PC-3 (cell line): Measurements from ENCODE around the gene ZFP36L1. TPM values are rescaled to one million over a fixed set of nuclear protein-coding genes. Genes with fewer than 3 reads are reported as not detected.

Experiments used
- ATAC-seq: fragments of 200-7000 bp; cut with Tn5 transposase; 2 replicates; pipeline ENCODE4 v1.9.1; 2020; ENCODE audit warnings: mild to moderate bottlenecking, moderate library complexity
- Bru-seq: library from RNA; stranded (reverse); fragments of 400-500 nt; gene quantifications from one replicate; lab custom pipeline; 2021; lab: Mats Ljungman, UMichigan
- BruChase-seq, 2 experiments: library from RNA; stranded (reverse); fragments of 400-500 nt; gene quantifications; one replicate each; lab custom pipeline; 2021; lab: Mats Ljungman, UMichigan
- BruUV-seq: library from RNA; stranded (reverse); fragments of 400-500 nt; replicated peaks from 2 replicates; lab custom pipeline; 2021; lab: Mats Ljungman, UMichigan
- CTCF ChIA-PET: fragments of 300-600 bp; sonication (Branson Sonifier 250); formaldehyde crosslinking; loops from one replicate; lab custom pipeline; 2022; ENCODE audit warnings: antibody characterized with exemption; lab: Charles Lee
- POLR2A ChIA-PET: fragments of 300-600 bp; sonication (Branson Sonifier 250); formaldehyde crosslinking; loops from one replicate; lab custom pipeline; 2022; ENCODE audit warnings: antibody characterized with exemption; ENCODE audit not compliant: unreplicated experiment; lab: Charles Lee
- DNase-seq: peaks from one replicate; pipeline ENCODE4 v3.0.0-alpha.2; 2015
- H2AFZ ChIP-seq: fragments of 300-600 bp; sonication (generic); 2 replicates; pipeline ENCODE4 v1.6.0; 2016; ENCODE audit warnings: antibody characterized with exemption, low read length
- H3F3A ChIP-seq: fragments of 300-600 bp; sonication (generic); one replicate; pipeline ENCODE4 v1.6.0; 2017; ENCODE audit warnings: antibody characterized with exemption, low read length, control low read depth, mild to moderate bottlenecking; ENCODE audit not compliant: unreplicated experiment
- H3K27ac ChIP-seq: fragments of 300-600 bp; sonication (generic); 2 replicates; pipeline ENCODE4 v1.5.1; 2016; ENCODE audit warnings: mild to moderate bottlenecking, low read length
- H3K27me3 ChIP-seq: fragments of 300-600 bp; sonication (generic); 2 replicates; pipeline ENCODE4 v1.6.1; 2016; ENCODE audit warnings: low read length, mixed read lengths
- H3K36me3 ChIP-seq: fragments of 300-600 bp; sonication (generic); 2 replicates; pipeline ENCODE4 v1.6.1; 2016; ENCODE audit warnings: low read depth, mixed run types, low read length, mixed read lengths
- H3K4me1 ChIP-seq: fragments of 300-600 bp; sonication (generic); 2 replicates; pipeline ENCODE4 v1.5.1; 2016; ENCODE audit warnings: low read length; ENCODE audit not compliant: insufficient read depth
- H3K4me2 ChIP-seq: fragments of 300-600 bp; sonication (generic); 2 replicates; pipeline ENCODE4 v1.6.0; 2016; ENCODE audit warnings: low read length
- H3K4me3 ChIP-seq: fragments of 300-600 bp; sonication (generic); 2 replicates; pipeline ENCODE4 v1.5.1; 2016; ENCODE audit warnings: mild to moderate bottlenecking, low read length, mixed read lengths
- H3K79me2 ChIP-seq: fragments of 300-600 bp; sonication (generic); 2 replicates; pipeline ENCODE4 v1.6.1; 2017; ENCODE audit warnings: low read length, mixed read lengths
- H3K9ac ChIP-seq: fragments of 300-600 bp; sonication (generic); 2 replicates; pipeline ENCODE4 v1.6.0; 2016; ENCODE audit warnings: mild to moderate bottlenecking, low read length
- H3K9me2 ChIP-seq: fragments of 300-600 bp; sonication (generic); replicated peaks from 2 replicates; pipeline ENCODE4 v1.6.1; 2016; ENCODE audit warnings: mixed run types, low read length, mixed read lengths
- H3K9me3 ChIP-seq: fragments of 300-600 bp; sonication (generic); 2 replicates; pipeline ENCODE4 v1.6.1; 2016; ENCODE audit warnings: low read length, mixed read lengths
- H4K20me1 ChIP-seq: fragments of 300-600 bp; sonication (generic); 2 replicates; pipeline ENCODE4 v1.6.1; 2016; ENCODE audit warnings: low read length, mixed read lengths
- EZH2 ChIP-seq: fragments of 300-600 bp; sonication (generic); IDR thresholded peaks from one replicate; pipeline ENCODE4 v1.6.1; 2017; ENCODE audit warnings: antibody characterized with exemption, mild to moderate bottlenecking, low read length; ENCODE audit not compliant: unreplicated experiment
- EZH2phosphoT487 ChIP-seq: fragments of 300-600 bp; sonication (generic); IDR thresholded peaks from 2 replicates; pipeline ENCODE4 v1.6.1; 2018; ENCODE audit warnings: mild to moderate bottlenecking, antibody characterized with exemption, low read length, borderline replicate concordance
- intact Hi-C: fragments of 100-400 bp; cut with micrococcal nuclease; formaldehyde crosslinking; loops from 2 replicates; pipeline ENCODE4 v1.9.0; 2023
- long read RNA-seq: library from polyadenylated mRNA; unstranded; transcript quantifications from one replicate; pipeline ENCODE4 v2.0.0, GENCODE V29; 2021; ENCODE audit not compliant: unreplicated experiment
- total RNA-seq: library from RNA; depleted of rRNA; stranded (reverse); fragments of >200 nt; gene quantifications from 2 replicates; pipeline ENCODE4 v1.2.3, GENCODE V29; 2014; rRNA removed
- TF ChIP-seq, protein P1 (sequence below): fragments of 300-600 bp; sonication (generic); conservative IDR thresholded peaks from 2 replicates; pipeline ENCODE4 v1.5.1; 2017; ENCODE audit warnings: antibody characterized with exemption, low read depth, mild to moderate bottlenecking, low read length

The ZFP36L1 gene
- 63.1 and 79.7 TPM in 2 replicates for total RNA-seq
- Bru-seq, nascent RNA: percentile 100 among the genes with signal in this experiment
- BruChase-seq, experiment 1, labeled RNA remaining after a 6-hour chase: percentile 98 among the genes with signal in this experiment
- percentile 100 among the genes with signal in this experiment for BruChase-seq, experiment 2, labeled RNA remaining after a 2-hour chase
- long read RNA-seq, transcript ZFP36L1-202 (2 exons, 3,190 nt): major isoform, 26 of 100 reads
- long read RNA-seq, partial matches to known transcripts: 0 of 100 reads
- long read RNA-seq, other reads (novel, unspliced or antisense): 73 of 100 reads

DNA sequence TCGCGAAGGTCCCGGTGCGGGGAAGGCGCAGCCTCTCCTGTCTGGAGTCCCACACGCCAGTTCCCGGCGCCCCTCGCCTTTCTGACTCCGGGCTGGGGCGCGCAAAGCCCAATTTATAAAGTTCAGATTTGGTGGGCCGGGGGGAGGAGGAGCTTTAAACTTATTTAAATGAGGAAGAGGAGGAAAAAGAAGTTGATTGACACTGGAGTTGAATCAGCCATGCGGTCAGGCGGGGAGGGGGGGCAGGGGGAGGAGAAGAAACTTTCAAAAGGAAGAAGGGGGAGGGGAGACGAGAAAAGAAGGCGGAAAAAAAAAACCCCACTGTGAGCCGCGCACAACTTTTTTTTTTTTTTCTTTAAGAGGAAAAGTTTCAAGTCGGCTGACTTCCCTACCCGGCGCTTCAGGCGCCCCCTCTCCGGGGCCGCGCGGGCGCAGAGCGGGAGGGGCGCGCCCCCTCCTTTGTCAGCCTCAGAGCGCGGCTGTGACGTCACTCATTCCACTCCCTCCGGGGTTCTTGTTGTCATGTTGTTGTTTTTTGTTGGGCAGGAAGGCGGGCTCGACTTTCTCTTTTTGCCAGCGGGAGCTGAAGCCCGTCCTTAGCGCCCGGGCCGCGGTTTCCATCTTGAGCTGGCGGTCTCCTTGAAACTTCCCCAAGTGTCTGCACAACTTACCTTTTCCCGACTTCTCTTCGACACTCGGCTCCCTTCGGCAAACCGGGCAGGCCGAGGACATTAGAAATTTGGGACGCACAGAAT lies at the start of gene ZFP36L1:
TSS of gene ZFP36L1 (minus strand) at position 89 of the 755 bp plus-strand sequence. CDS start 129 bp downstream, outside the sequence.
- CTCF ChIA-PET: interaction anchor here (0.5 to 1.0 kb wide), 4 partner anchors 23 to 543 kb away, joined by 3 to 11 read pairs (median 7); no protein-coding TSS in a partner anchor
- intact Hi-C loops: loop anchor here (1.0 to 10.0 kb wide), 6 partner anchors 23 to 858 kb away; no protein-coding TSS in a partner anchor
- Histone ChIP-seq H3K4me2 (peak within 1 kb of the TSS; percentile 86), H3K9ac (peak within 1 kb of the TSS; percentile 97), H3K36me3 (peaks cover 35% of the 10 kb centered on the region), H3K9me2 (no peaks in the 10 kb centered on the region), H3K79me2 (peaks cover 75% of the 10 kb centered on the region), H3F3A (no peaks in the 10 kb centered on the region), H4K20me1 (peaks cover 36% of the 10 kb centered on the region), H3K4me1 (peaks cover 37% of the 10 kb centered on the region), H3K4me3 (peak within 1 kb of the TSS; percentile 90), H3K27me3 (no peaks in the 10 kb centered on the region), H2AFZ (peak within 1 kb of the TSS; percentile 91), H3K27ac (peak within 1 kb of the TSS; percentile 97), H3K9me3 (no peaks in the 10 kb centered on the region)
- POLR2A ChIA-PET: interaction anchor here (0.6 to 1.5 kb wide), 34 partner anchors 9 to 1091 kb away, joined by 3 to 55 read pairs (median 6); partner anchors contain the start of genes ACTN1 and ZFYVE26
- TF ChIP-seq, protein P1, sequence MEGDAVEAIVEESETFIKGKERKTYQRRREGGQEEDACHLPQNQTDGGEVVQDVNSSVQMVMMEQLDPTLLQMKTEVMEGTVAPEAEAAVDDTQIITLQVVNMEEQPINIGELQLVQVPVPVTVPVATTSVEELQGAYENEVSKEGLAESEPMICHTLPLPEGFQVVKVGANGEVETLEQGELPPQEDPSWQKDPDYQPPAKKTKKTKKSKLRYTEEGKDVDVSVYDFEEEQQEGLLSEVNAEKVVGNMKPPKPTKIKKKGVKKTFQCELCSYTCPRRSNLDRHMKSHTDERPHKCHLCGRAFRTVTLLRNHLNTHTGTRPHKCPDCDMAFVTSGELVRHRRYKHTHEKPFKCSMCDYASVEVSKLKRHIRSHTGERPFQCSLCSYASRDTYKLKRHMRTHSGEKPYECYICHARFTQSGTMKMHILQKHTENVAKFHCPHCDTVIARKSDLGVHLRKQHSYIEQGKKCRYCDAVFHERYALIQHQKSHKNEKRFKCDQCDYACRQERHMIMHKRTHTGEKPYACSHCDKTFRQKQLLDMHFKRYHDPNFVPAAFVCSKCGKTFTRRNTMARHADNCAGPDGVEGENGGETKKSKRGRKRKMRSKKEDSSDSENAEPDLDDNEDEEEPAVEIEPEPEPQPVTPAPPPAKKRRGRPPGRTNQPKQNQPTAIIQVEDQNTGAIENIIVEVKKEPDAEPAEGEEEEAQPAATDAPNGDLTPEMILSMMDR: no peak
- TF ChIP-seq EZH2 (no peak), EZH2phosphoT487 (no peak)
- ATAC-seq: peak; percentile 9
- BruUV-seq: no TSS peak
- DNase-seq: peak; percentile 93

GRCh38 chr14:68842298-68842697 lies 49.4 kb upstream of the ZFP36L1 start:
- ATAC-seq (no peak), DNase-seq (no peak)
- Histone ChIP-seq H2AFZ (no peak overlapping the region), H3K27me3 (no peaks in the 10 kb centered on the region), H3K9me2 (no peaks in the 10 kb centered on the region), H3F3A (no peaks in the 10 kb centered on the region), H3K4me3 (no peak overlapping the region), H3K36me3 (peaks cover 2% of the 10 kb centered on the region; the same call in 1 of the 2 replicates), H3K9me3 (no peaks in the 10 kb centered on the region), H4K20me1 (no peaks in the 10 kb centered on the region), H3K4me1 (peaks cover 14% of the 10 kb centered on the region), H3K79me2 (no peaks in the 10 kb centered on the region), H3K27ac (no peak overlapping the region), H3K4me2 (no peak overlapping the region), H3K9ac (no peak overlapping the region)
- TF ChIP-seq, protein P1: no peak
- TF ChIP-seq EZH2 (no peak), EZH2phosphoT487 (no peak)
- no TSS peak for BruUV-seq
- ChIA-PET CTCF (no interaction called here), POLR2A (no interaction called here)
- intact Hi-C loops: no loop called here
